IMR-90 (cell line): ENCODE results near the gene CDX1. TPM values are rescaled to one million over a fixed set of nuclear protein-coding genes. Genes with fewer than 3 reads are reported as not detected.

Source experiments
- ATAC-seq: fragments of 200-7000 bp; cut with Tn5 transposase; 2 replicates; pipeline ENCODE4 v1.9.1; 2020; ENCODE audit warnings: low read depth, mild to moderate bottlenecking, moderate library complexity
- BruUV-seq: library from RNA; stranded (reverse); fragments of 400-500 nt; replicated peaks from 2 replicates; lab custom pipeline; 2021; lab: Mats Ljungman, UMichigan
- CTCF ChIA-PET: fragments of 300-600 bp; formaldehyde crosslinking; extraction: SDS; loops from one replicate; lab custom pipeline; 2021; ENCODE audit warnings: antibody characterized with exemption; lab: Yijun Ruan, JAX
- POLR2A ChIA-PET: fragments of 300-600 bp; sonication (Branson Sonifier 250); formaldehyde crosslinking; loops from one replicate; lab custom pipeline; 2022; ENCODE audit warnings: antibody characterized with exemption; ENCODE audit not compliant: unreplicated experiment; lab: Charles Lee
- DNase-seq: peaks from one replicate; pipeline ENCODE4 v3.0.0; 2013
- H2AFZ ChIP-seq: replicated peaks from 2 replicates; pipeline ENCODE3; 2013; ENCODE audit warnings: low read length, mild to moderate bottlenecking; ENCODE audit not compliant: poor library complexity
- H2AK5ac ChIP-seq: 2 replicates; pipeline ENCODE4 v1.6.1; 2013; ENCODE audit warnings: low read depth, low read length, inconsistent platforms
- H2AK9ac ChIP-seq: replicated peaks from 2 replicates; pipeline ENCODE3; 2013; ENCODE audit warnings: mild to moderate bottlenecking, low read depth, low read length, moderate library complexity; ENCODE audit not compliant: poor library complexity
- H2BK120ac ChIP-seq: 2 replicates; pipeline ENCODE4 v1.6.1; 2013; ENCODE audit warnings: low read depth, low read length, inconsistent platforms
- H2BK15ac ChIP-seq: 3 replicates; pipeline ENCODE4 v1.6.1; 2013; ENCODE audit warnings: low read depth, low read length, inconsistent platforms
- H2BK20ac ChIP-seq: 2 replicates; pipeline ENCODE4 v1.6.1; 2013; ENCODE audit warnings: low read depth, mild to moderate bottlenecking, inconsistent platforms, low read length, moderate library complexity
- H2BK5ac ChIP-seq: 2 replicates; pipeline ENCODE4 v1.6.1; 2013; ENCODE audit warnings: mild to moderate bottlenecking, low read depth, low read length, inconsistent platforms; ENCODE audit not compliant: poor library complexity, severe bottlenecking
- H3K14ac ChIP-seq: replicated peaks from 2 replicates; pipeline ENCODE4 v1.6.1; 2013; ENCODE audit warnings: low read depth, low read length, inconsistent platforms
- H3K18ac ChIP-seq: 2 replicates; pipeline ENCODE4 v1.6.1; 2013; ENCODE audit warnings: low read depth, low read length, control low read depth
- H3K23ac ChIP-seq: 2 replicates; pipeline ENCODE4 v1.6.1; 2013; ENCODE audit warnings: low read depth, low read length, inconsistent platforms
- H3K27ac ChIP-seq: 2 replicates; pipeline ENCODE4 v1.5.1; 2013; ENCODE audit warnings: mild to moderate bottlenecking, control low read depth, low read length; ENCODE audit not compliant: insufficient read depth
- H3K27me3 ChIP-seq: 2 replicates; pipeline ENCODE4 v1.6.1; 2013; ENCODE audit warnings: low read length; ENCODE audit not compliant: control insufficient read depth, insufficient read depth
- H3K36me3 ChIP-seq: 2 replicates; pipeline ENCODE4 v1.6.1; 2013; ENCODE audit warnings: low read length, mixed read lengths; ENCODE audit not compliant: control insufficient read depth, insufficient read depth
- H3K4ac ChIP-seq: 2 replicates; pipeline ENCODE4 v1.6.1; 2013; ENCODE audit warnings: low read depth, low read length, inconsistent platforms
- H3K4me1 ChIP-seq: 2 replicates; pipeline ENCODE4 v1.6.1; 2013; ENCODE audit warnings: low read length, mixed read lengths; ENCODE audit not compliant: control insufficient read depth, insufficient read depth
- H3K4me2 ChIP-seq: 2 replicates; pipeline ENCODE4 v1.6.1; 2013; ENCODE audit warnings: low read depth, mild to moderate bottlenecking, control low read depth, low read length, moderate library complexity
- H3K4me3 ChIP-seq: 2 replicates; pipeline ENCODE4 v1.5.1; 2013; ENCODE audit warnings: low read depth, mild to moderate bottlenecking, control low read depth, low read length, moderate library complexity; ENCODE audit not compliant: insufficient read depth
- H3K56ac ChIP-seq: 2 replicates; pipeline ENCODE4 v1.6.1; 2013; ENCODE audit warnings: low read length, inconsistent platforms; ENCODE audit not compliant: insufficient read depth; ENCODE audit errors: extremely low read depth
- H3K79me1 ChIP-seq, 2 experiments: 2 replicates each; pipeline ENCODE4 v1.6.1; 2013; ENCODE audit warnings: low read length in 2 of 2, inconsistent platforms in 1 of 2, low read depth in 1 of 2
- H3K9ac ChIP-seq: 2 replicates; pipeline ENCODE4 v1.6.1; 2013; ENCODE audit warnings: low read depth, low read length, control low read depth
- H3K9me1 ChIP-seq: 2 replicates; pipeline ENCODE4 v1.6.1; 2013; ENCODE audit warnings: low read length, inconsistent platforms; ENCODE audit not compliant: insufficient read depth
- H3K9me3 ChIP-seq: 2 replicates; pipeline ENCODE4 v1.6.1; 2013; ENCODE audit warnings: low read length; ENCODE audit not compliant: control insufficient read depth, insufficient read depth
- H4K20me1 ChIP-seq: 2 replicates; pipeline ENCODE4 v1.6.1; 2013; ENCODE audit warnings: low read length, inconsistent platforms; ENCODE audit not compliant: insufficient read depth
- H4K5ac ChIP-seq: 2 replicates; pipeline ENCODE4 v1.6.1; 2013; ENCODE audit warnings: mild to moderate bottlenecking, low read depth, low read length, control low read depth
- H4K8ac ChIP-seq, 2 experiments: 2 replicates each; pipeline ENCODE4 v1.6.1; 2013; ENCODE audit warnings: low read depth in 2 of 2, low read length in 2 of 2, control low read depth in 1 of 2, inconsistent platforms in 1 of 2
- H4K91ac ChIP-seq: 2 replicates; pipeline ENCODE4 v1.6.1; 2013; ENCODE audit warnings: low read depth, low read length, inconsistent platforms; ENCODE audit not compliant: insufficient read depth
- MAFK ChIP-seq: IDR thresholded peaks from 2 replicates; pipeline ENCODE4 v1.6.1; 2012; ENCODE audit warnings: low read depth, low read length, improper control_type of control experiment
- MAZ ChIP-seq: IDR thresholded peaks from 2 replicates; pipeline ENCODE4 v1.6.1; 2012; ENCODE audit warnings: low read depth, mild to moderate bottlenecking, low read length, improper control_type of control experiment, moderate library complexity, borderline replicate concordance
- POLR2A ChIP-seq: IDR thresholded peaks from 2 replicates; pipeline ENCODE4 v1.6.1; 2012; ENCODE audit warnings: mild to moderate bottlenecking, low read depth, low read length
- RCOR1 ChIP-seq: IDR thresholded peaks from 2 replicates; pipeline ENCODE4 v1.6.1; 2012; ENCODE audit warnings: mild to moderate bottlenecking, low read length, improper control_type of control experiment; ENCODE audit not compliant: insufficient replicate concordance
- SMC3 ChIP-seq: fragments of 150-350 bp; IDR thresholded peaks from 2 replicates; pipeline ENCODE4 v1.6.1; 2016; ENCODE audit warnings: low read depth, mild to moderate bottlenecking, antibody characterized with exemption, low read length, moderate library complexity
- USF2 ChIP-seq: fragments of 150-350 bp; IDR thresholded peaks from 2 replicates; pipeline ENCODE4 v1.6.1; 2017; ENCODE audit warnings: mild to moderate bottlenecking, antibody characterized with exemption, low read length, low read depth
- WGBS, 2 experiments: methylation state at CpG; one replicate each; pipeline versions ENCODE4 v1.1.5 to v1.1.7; 2013; ENCODE audit warnings: missing lambda C conversion rate in 2 of 2; ENCODE audit not compliant: insufficient read length in 1 of 2; ENCODE audit errors: extremely low coverage in 2 of 2; 5-methylcytosine and 5-hydroxymethylcytosine counted together
- dilution Hi-C: fragments of 300-500 bp; cut with HindIII; formaldehyde crosslinking; loops from one replicate; pipeline ENCODE4 v1.14.3; 2018; ENCODE audit warnings: low sequenced_read_pairs; ENCODE audit not compliant: unreplicated experiment
- in situ Hi-C: fragments of 300-500 bp; cut with MboI; formaldehyde crosslinking; loops from 3 replicates; pipeline ENCODE4 v1.14.3; 2019; ENCODE audit warnings: low sequenced_read_pairs, inconsistent platforms, mixed read lengths
- intact Hi-C: fragments of 100-400 bp; cut with micrococcal nuclease; formaldehyde crosslinking; loops from 2 replicates; pipeline ENCODE4 v1.10.0; 2022
- polyA plus RNA-seq, 3 experiments: library from polyadenylated mRNA; depleted of rRNA; stranded (reverse); fragments of >200 nt; gene quantifications; 2 replicates each; pipeline ENCODE4 v1.2.3, GENCODE V29; 2012; ENCODE audit warnings: low replicate concordance in 1 of 3
- total RNA-seq: library from RNA; depleted of rRNA; stranded (reverse); fragments of >200 nt; gene quantifications from 2 replicates; pipeline ENCODE4 v1.2.3, GENCODE V29; 2012

The CDX1 gene
- total and polyA plus RNA-seq, 2 of the 4 experiments (the other 2 are of a cell fraction): 0.18 to 0.24 TPM

- H2AFZ ChIP-seq: no peak overlapping the region
- WGBS, 2 experiments: 100% methylated on average over 1 of the region's 4 CpGs; no CpG with 5 or more reads in 1 of the 2 experiments
- no peak for ATAC-seq
- no peaks in the 10 kb centered on the region for H3K36me3 ChIP-seq
- intact Hi-C loops: no loop called here
- no peak overlapping the region for H3K27ac ChIP-seq
- no peak overlapping the region for H3K4me3 ChIP-seq
- no peaks in the 10 kb centered on the region for H3K9me3 ChIP-seq
- BruUV-seq: no TSS peak
- H2BK120ac ChIP-seq: no peak overlapping the region; the same call in 1 of the 2 replicates
- no peaks in the 10 kb centered on the region for H4K20me1 ChIP-seq
- POLR2A ChIA-PET: no interaction called here
- no peak overlapping the region for H2BK5ac ChIP-seq
- no peak overlapping the region for H3K23ac ChIP-seq
- TF ChIP-seq MAZ: no peak
- TF ChIP-seq MAFK: no peak
- no peak for TF ChIP-seq USF2
- no peak for TF ChIP-seq SMC3
- no peak for TF ChIP-seq POLR2A
- no peak for TF ChIP-seq RCOR1
- peaks cover 15% of the 10 kb centered on the region for H3K9me1 ChIP-seq
- H2BK20ac ChIP-seq: no peak overlapping the region
- no peak overlapping the region for H4K8ac ChIP-seq
- H3K14ac ChIP-seq: no peak overlapping the region
- H2AK5ac ChIP-seq: no peak overlapping the region
- H3K4me1 ChIP-seq: peaks cover 10% of the 10 kb centered on the region
- H3K79me1 ChIP-seq: no peaks in the 10 kb centered on the region
- no peak overlapping the region for H2BK15ac ChIP-seq
- no peak overlapping the region for H3K56ac ChIP-seq
- H3K9ac ChIP-seq: no peak overlapping the region
- H3K27me3 ChIP-seq: peaks cover 26% of the 10 kb centered on the region
- no peak overlapping the region for H3K18ac ChIP-seq
- no peak overlapping the region for H2AK9ac ChIP-seq
- H4K5ac ChIP-seq: no peak overlapping the region
- no peak overlapping the region for H3K4me2 ChIP-seq
- CTCF ChIA-PET: interaction anchor here (0.5 kb wide), 1 partner anchor 420 kb away, joined by 3 read pairs; no protein-coding TSS in a partner anchor
- no peak overlapping the region for H4K91ac ChIP-seq
- dilution Hi-C loops: no loop called here
- in situ Hi-C loops: loop anchor here (5.0 kb wide), 1 partner anchor 35 kb away; no protein-coding TSS in a partner anchor
- DNase-seq: no peak
- H3K4ac ChIP-seq: no peak overlapping the region
Observed at GRCh38 chr5:150172556-150172955, 6.0 kb downstream of the CDX1 start.
